T47D (cell line): ENCODE data around the gene VEGFC.

ENCODE experiments used
- DNase-seq, 2 experiments: peaks; one replicate each; pipeline versions ENCODE4 v3.0.0 to v3.0.0-alpha.2; 2011 to 2012; ENCODE audit warnings: low read depth in 1 of 2, low spot score in 1 of 2
- JUND ChIP-seq: IDR thresholded peaks from 2 replicates; pipeline ENCODE4 v1.6.1; 2012; ENCODE audit warnings: low read depth
- in situ Hi-C: cut with HindIII; loops from 2 replicates; pipeline ENCODE4 v1.10.0; 2016; ENCODE audit warnings: low sequenced_read_pairs, low pct_unique_long_range_greater_than_20kb

Gene VEGFC

DNA sequence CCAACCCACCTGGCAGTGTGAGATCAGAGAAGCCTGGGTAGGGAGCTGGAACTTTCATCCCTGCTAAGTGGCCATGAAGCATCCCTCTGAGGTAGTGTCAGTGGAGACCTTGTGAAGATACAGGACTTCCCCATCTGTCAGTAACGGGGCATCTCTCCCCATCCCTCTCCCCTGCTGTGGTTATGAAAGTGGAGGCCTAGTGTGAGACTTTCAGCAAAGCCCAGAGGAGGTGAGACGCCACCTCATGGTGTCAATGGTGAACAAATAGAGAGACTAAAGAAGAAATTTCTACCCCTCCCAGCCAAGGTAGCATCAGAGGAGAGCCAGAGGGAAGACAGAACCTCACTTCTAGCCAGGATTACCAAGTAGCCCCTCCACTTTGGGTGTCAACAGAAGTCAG lies 150.2 kb downstream of the VEGFC start:
- peak in 1 of 2 experiments; percentile 20 for DNase-seq
- in situ Hi-C loops, result no loop called here
- no peak for TF ChIP-seq JUND

DNA sequence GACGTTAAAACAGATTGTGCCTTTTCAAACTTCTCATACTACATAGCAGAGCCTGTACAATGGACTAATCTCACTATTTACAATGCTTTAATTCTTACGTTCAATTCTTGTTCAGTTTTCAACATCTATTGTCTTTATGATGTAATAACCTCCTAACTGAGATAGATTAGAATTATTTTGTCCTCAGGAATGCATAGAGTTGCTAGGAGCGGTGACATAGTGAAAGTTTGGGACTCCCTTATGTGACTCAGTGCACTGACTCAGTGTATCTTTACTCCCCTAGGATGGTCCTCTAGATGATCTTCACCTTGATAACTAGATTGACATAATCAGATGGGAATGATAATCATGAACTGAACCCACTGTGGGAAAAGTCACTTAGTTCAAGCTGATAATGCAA lies 151.5 kb downstream of the VEGFC start:
- no peak for DNase-seq
- TF ChIP-seq JUND, result no peak
- in situ Hi-C loops, result no loop called here

DNA sequence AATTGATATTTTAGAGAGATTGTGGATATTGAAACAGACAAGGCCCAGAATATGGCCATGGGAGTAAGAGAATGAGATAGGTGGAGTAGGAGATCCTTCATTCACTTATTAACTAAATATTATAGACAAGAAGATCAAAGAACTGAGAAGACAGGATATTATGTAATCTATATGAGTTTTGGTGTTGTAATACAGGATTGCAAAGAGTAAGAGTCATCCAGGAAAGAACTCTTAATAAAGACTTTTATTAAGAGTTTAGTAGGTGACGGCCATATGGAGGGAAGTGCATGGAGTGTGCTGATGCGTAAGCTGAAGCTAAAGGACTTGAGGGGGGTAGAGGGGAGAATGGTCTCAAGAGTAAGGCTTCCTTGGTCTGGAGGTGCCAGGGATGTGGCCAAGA lies 153.7 kb downstream of the VEGFC start:
- no peak for DNase-seq
- TF ChIP-seq JUND, result no peak
- in situ Hi-C loops, result no loop called here

DNA sequence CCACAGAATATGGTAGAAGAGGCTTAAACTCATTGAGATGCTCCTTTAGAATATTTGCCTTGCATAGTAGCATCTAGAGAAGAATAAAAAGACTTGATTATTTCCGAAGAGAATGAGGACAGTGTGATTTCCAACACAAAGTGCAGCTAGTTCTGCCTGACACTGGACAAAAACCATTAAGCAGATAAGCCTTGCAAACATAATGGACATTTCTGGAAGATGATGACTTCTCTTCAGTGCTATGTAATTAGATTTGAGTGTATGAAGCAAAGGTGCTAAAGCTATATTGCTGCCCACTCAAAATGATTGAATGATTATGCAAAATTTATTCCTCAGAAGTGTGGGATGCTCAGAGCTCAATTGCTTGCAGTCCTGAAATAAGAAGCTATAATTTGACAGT lies 156.4 kb downstream of the VEGFC start:
- in situ Hi-C loops, result no loop called here
- DNase-seq, result no peak
- TF ChIP-seq JUND, result no peak

DNA sequence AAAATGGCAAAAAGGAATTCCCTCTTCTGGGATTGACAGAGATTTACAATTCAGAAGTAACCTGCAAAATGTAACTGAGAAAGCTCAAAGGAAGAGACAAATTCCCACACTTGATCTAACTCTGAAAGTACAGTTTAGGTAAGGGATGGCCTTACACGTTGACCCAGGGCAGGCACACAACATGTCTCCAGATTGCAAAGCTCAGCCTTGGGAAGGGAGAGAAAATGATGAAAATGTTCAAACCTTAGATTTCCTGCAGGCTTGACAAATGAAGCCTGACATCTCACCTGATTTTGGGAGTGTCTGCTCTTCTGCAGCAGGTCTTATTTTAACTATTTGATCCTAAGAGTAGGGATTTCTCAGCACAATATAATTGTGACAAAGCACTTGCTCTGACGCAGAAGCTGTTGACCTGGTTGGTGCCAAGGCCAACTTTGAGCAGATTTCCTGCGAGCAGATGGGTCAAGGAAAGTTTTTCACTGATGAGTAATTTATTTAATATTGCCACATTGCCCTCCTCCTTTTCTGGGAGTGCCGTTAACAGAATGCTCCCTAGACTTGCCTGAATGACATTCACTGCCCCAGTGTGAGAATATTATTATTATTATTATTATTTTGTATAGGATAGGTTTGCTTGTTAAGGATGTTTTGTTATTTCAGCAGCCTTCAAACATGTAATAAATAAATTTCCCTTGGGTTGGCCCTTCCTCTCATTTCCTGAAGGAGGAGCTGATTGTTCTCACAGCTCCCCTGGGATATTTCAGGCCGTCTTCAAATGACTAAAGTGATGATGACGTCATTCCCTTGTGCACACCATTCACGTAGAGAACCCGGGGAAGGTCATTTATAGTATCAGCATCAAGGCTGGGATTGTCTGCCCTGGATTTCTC lies 157.1 kb downstream of the VEGFC start:
- in situ Hi-C loops, result no loop called here
- TF ChIP-seq JUND, result no peak
- no peak for DNase-seq
